Ishikawa (cell line): Measurements from ENCODE around the gene ABCC1.

Experiments used
- CEBPB ChIP-seq: IDR thresholded peaks from 2 replicates; pipeline ENCODE4 v1.6.1; 2012
- CREB1 ChIP-seq: IDR thresholded peaks from 2 replicates; pipeline ENCODE4 v1.6.1; 2012; ENCODE audit warnings: low read depth
- EGR1 ChIP-seq: IDR thresholded peaks from 2 replicates; pipeline ENCODE4 v1.6.1; 2012
- EP300 ChIP-seq: IDR thresholded peaks from 2 replicates; pipeline ENCODE4 v1.6.1; 2012; ENCODE audit warnings: borderline replicate concordance
- FOXM1 ChIP-seq: IDR thresholded peaks from 2 replicates; pipeline ENCODE4 v1.6.1; 2012; ENCODE audit warnings: low read depth, borderline replicate concordance
- MAX ChIP-seq: IDR thresholded peaks from 2 replicates; pipeline ENCODE4 v1.6.1; 2012
- NFIC ChIP-seq: IDR thresholded peaks from 2 replicates; pipeline ENCODE4 v1.6.1; 2012
- RAD21 ChIP-seq: IDR thresholded peaks from 2 replicates; pipeline ENCODE4 v1.6.1; 2012; ENCODE audit warnings: low read depth
- REST ChIP-seq: IDR thresholded peaks from 2 replicates; pipeline ENCODE4 v1.6.1; 2012; ENCODE audit warnings: low read depth, mild to moderate bottlenecking
- TAF1 ChIP-seq: IDR thresholded peaks from 2 replicates; pipeline ENCODE4 v1.6.1; 2012; ENCODE audit warnings: low read depth, mild to moderate bottlenecking
- TCF12 ChIP-seq: IDR thresholded peaks from 2 replicates; pipeline ENCODE4 v1.6.1; 2012; ENCODE audit warnings: low read depth
- TEAD4 ChIP-seq: IDR thresholded peaks from 2 replicates; pipeline ENCODE4 v1.6.1; 2012
- USF1 ChIP-seq: IDR thresholded peaks from 2 replicates; pipeline ENCODE4 v1.6.1; 2012
- YY1 ChIP-seq: IDR thresholded peaks from 2 replicates; pipeline ENCODE4 v1.6.1; 2012; ENCODE audit warnings: low read depth
- ZBTB7A ChIP-seq: IDR thresholded peaks from 2 replicates; pipeline ENCODE4 v1.6.1; 2012; ENCODE audit warnings: low read depth

The ABCC1 gene

GRCh38 chr16:15932939-15933338 is 16.5 kb upstream of the ABCC1 start:
- TF ChIP-seq EGR1 (no peak), MAX (no peak), CREB1 (no peak), NFIC (no peak), TEAD4 (no peak), TAF1 (no peak), TCF12 (no peak), YY1 (no peak), RAD21 (no peak), REST (no peak), ZBTB7A (no peak), FOXM1 (no peak), CEBPB (no peak), USF1 (no peak), EP300 (no peak)

- TF ChIP-seq EGR1 (no peak), CREB1 (no peak), RAD21 (no peak), CEBPB (no peak), EP300 (no peak), TCF12 (no peak), TAF1 (no peak), USF1 (no peak), TEAD4 (no peak), YY1 (no peak), MAX (no peak), FOXM1 (no peak)
These were observed 15.6 kb upstream of the ABCC1 start for GRCh38 chr16:15933781-15934180.

- TF ChIP-seq REST (no peak), MAX (no peak), RAD21 (no peak), TAF1 (no peak), TCF12 (no peak), EGR1 (no peak), EP300 (no peak), USF1 (no peak), FOXM1 (no peak), YY1 (no peak), ZBTB7A (no peak), TEAD4 (no peak)
These were observed 14.4 kb upstream of the ABCC1 start for GRCh38 chr16:15934991-15935390.

- TF ChIP-seq TEAD4 (no peak), REST (no peak), YY1 (no peak), RAD21 (no peak), TCF12 (no peak), EGR1 (no peak), ZBTB7A (no peak), EP300 (no peak), USF1 (no peak), NFIC (no peak), MAX (no peak), TAF1 (no peak), CEBPB (no peak), FOXM1 (no peak), CREB1 (no peak)
These were observed 6.3 kb upstream of the ABCC1 start for GRCh38 chr16:15942931-15943690.
